ENCODE results near the gene REEP6. TPM values are rescaled to one million over a fixed set of nuclear protein-coding genes. Genes with fewer than 3 reads are reported as not detected.

Gene REEP6
- total and polyA plus RNA-seq, 2 of the 8 experiments (the other 6 are each of a cell fraction or from before 2014, with no cell fraction given), result 12.6 to 20.7 TPM

- H3K36me3 ChIP-seq (ENCODE audit: control insufficient read depth in 2 of 4, insufficient read depth in 4 of 4, low read length in 3 of 4), result peaks cover 0 to 2% (median 0%) of the 10 kb centered on the region in 4 experiments; a peak in 2 of 8 replicates
- H3K4ac ChIP-seq (replicated peaks; ENCODE audit: insufficient read length, low read depth, low read length), result no peak overlapping the region
- POLR2A ChIA-PET (ENCODE audit: partially characterized antibody), result interaction anchor here (1.2 to 4.5 kb wide), 3 partner anchors 8 to 22 kb away, joined by 3 to 55 read pairs (median 5); no protein-coding TSS in a partner anchor
- H3K9ac ChIP-seq (replicated peaks in 1 of 4; ENCODE audit: extremely low read depth in 1 of 4, low read depth in 3 of 4, low read length in 3 of 4), result no peak overlapping the region
- CTCF ChIA-PET (ENCODE audit: partially characterized antibody), result interaction anchor here (0.6 kb wide), 1 partner anchor 98 kb away, joined by 4 read pairs; no protein-coding TSS in a partner anchor
- no peak overlapping the region for H3K14ac ChIP-seq (ENCODE audit: insufficient read length)
- no peak overlapping the region for H3K56ac ChIP-seq (replicated peaks; ENCODE audit: insufficient read length, low read depth, low read length)
- TF ChIP-seq, protein P1, sequence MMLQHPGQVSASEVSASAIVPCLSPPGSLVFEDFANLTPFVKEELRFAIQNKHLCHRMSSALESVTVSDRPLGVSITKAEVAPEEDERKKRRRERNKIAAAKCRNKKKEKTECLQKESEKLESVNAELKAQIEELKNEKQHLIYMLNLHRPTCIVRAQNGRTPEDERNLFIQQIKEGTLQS (IDR thresholded peaks at IDR 0.05; ENCODE audit: insufficient read depth, low read depth, low read length), result no peak
- no peak for TF ChIP-seq CTBP2 (IDR thresholded peaks at IDR 0.05; ENCODE audit: borderline replicate concordance, insufficient read depth, insufficient read length, low read length)
- H3K4me3 ChIP-seq (ENCODE audit: extremely low read depth in 1 of 4, insufficient read depth in 2 of 4, low read depth in 3 of 4, low read length in 4 of 4), result no peak overlapping the region
- peaks cover 3% of the 10 kb centered on the region; the same call in 1 of the 2 replicates for H3K23me2 ChIP-seq (ENCODE audit: low read depth, low read length)
- peaks cover 0 to 12% (median 7%) of the 10 kb centered on the region in 4 experiments; a peak in 5 of 7 replicates for H3K4me1 ChIP-seq (replicated peaks in 1 of 4; ENCODE audit: control insufficient read depth in 3 of 4, insufficient read depth in 4 of 4, low read length in 3 of 4)
- peak overlapping the region; percentile 68; the same call in 1 of the 2 replicates for H4K8ac ChIP-seq (ENCODE audit: extremely low read depth, insufficient read depth, low read length)
- no peak overlapping the region for H2BK15ac ChIP-seq (ENCODE audit: low read length)
- H3K23ac ChIP-seq (ENCODE audit: insufficient read length), result no peak overlapping the region
- H2AK5ac ChIP-seq (ENCODE audit: low read depth, low read length), result no peak overlapping the region
- WGBS, 2 experiments (ENCODE audit: extremely low coverage in 1 of 2, insufficient coverage in 1 of 2, insufficient read length in 1 of 2, insufficient replicate concordance in 2 of 2, low coverage in 1 of 2, low lambda C conversion rate in 2 of 2, missing lambda C conversion rate in 1 of 2), result 83% methylated on average over 9 of the region's 9 CpGs; no CpG with 5 or more reads in 1 of the 2 experiments
- no peaks in the 10 kb centered on the region for H3K79me2 ChIP-seq (ENCODE audit: control insufficient read depth in 1 of 2, insufficient read depth in 2 of 2, low read length in 2 of 2)
- FAIRE-seq (no peak), DNase-seq (ENCODE audit: low read depth in 1 of 2, low spot score in 2 of 2) (no peak)
- peaks cover 2 to 5% of the 10 kb centered on the region in 2 experiments for H4K20me1 ChIP-seq (replicated peaks in 1 of 2; ENCODE audit: control insufficient read depth in 1 of 2, insufficient read depth in 2 of 2, low read length in 2 of 2)
- no peak overlapping the region for H3K27ac ChIP-seq (ENCODE audit: low read depth, low read length)
- no peak overlapping the region for H2BK20ac ChIP-seq (ENCODE audit: low read length)
- H2BK12ac ChIP-seq (ENCODE audit: low read depth, low read length), result no peak overlapping the region
- no peaks in the 10 kb centered on the region; the same call in 1 of the 2 replicates for H3K79me1 ChIP-seq (ENCODE audit: low read depth, low read length)
- no peaks in the 10 kb centered on the region for H3K9me3 ChIP-seq (ENCODE audit: insufficient read depth in 2 of 2, low read depth in 1 of 2, low read length in 1 of 2)
- H3K4me2 ChIP-seq (ENCODE audit: insufficient read depth in 1 of 2, low read depth in 2 of 2, low read length in 2 of 2), result no peak overlapping the region
- peak overlapping the region; percentile 40 for H4K91ac ChIP-seq (replicated peaks; ENCODE audit: insufficient read length, low read length)
- H3K18ac ChIP-seq (ENCODE audit: extremely low read depth, low read length), result no peak overlapping the region
- no peak overlapping the region for H2AFZ ChIP-seq (ENCODE audit: low read length)
- H2BK5ac ChIP-seq (ENCODE audit: low read depth, low read length), result no peak overlapping the region
- peaks cover 2 to 16% (median 6%) of the 10 kb centered on the region in 4 experiments for H3K27me3 ChIP-seq (replicated peaks in 1 of 4; ENCODE audit: control insufficient read depth in 3 of 4, extremely low read depth in 1 of 4, insufficient read depth in 3 of 4, low read length in 3 of 4)
- no peak overlapping the region for H4K5ac ChIP-seq (ENCODE audit: insufficient read length, low read depth, low read length)
- no peak overlapping the region for H2BK120ac ChIP-seq (replicated peaks; ENCODE audit: low read depth, low read length)
Measured at GRCh38 chr19:1459479-1459878, 31.5 kb upstream of the REEP6 start.

Data from H1 (cell line).